Neural cell (in vitro differentiated cells): Measurements from ENCODE around the gene AFF3. TPM values are rescaled to one million over a fixed set of nuclear protein-coding genes. Genes with fewer than 3 reads are reported as not detected.

Experiments used
- H2AFZ ChIP-seq: fragments of 200-600, 300-800 bp; sonication (generic), shearing (Covaris generic); 2 replicates; pipeline ENCODE4 v1.6.0; 2014; ENCODE audit warnings: low read depth, mild to moderate bottlenecking, antibody characterized with exemption, low read length, moderate library complexity
- H3F3A ChIP-seq: fragments of 200-600 bp; shearing (Covaris generic); 2 replicates; pipeline ENCODE4 v1.6.1; 2016; ENCODE audit warnings: mild to moderate bottlenecking, moderate library complexity, mixed read lengths, antibody characterized with exemption, low read length; ENCODE audit not compliant: insufficient read depth, poor library complexity, severe bottlenecking
- H3K27ac ChIP-seq: fragments of 200-600, 300-800 bp; sonication (generic), shearing (Covaris generic); 2 replicates; pipeline ENCODE4 v1.5.1; 2014; ENCODE audit warnings: mild to moderate bottlenecking, low read length, moderate library complexity
- H3K27me3 ChIP-seq: fragments of 300-800, 200-600 bp; sonication (generic), shearing (Covaris generic); 2 replicates; pipeline ENCODE4 v1.6.0; 2014; ENCODE audit warnings: mild to moderate bottlenecking, low read depth, low read length, moderate library complexity; ENCODE audit not compliant: insufficient read depth
- H3K36me3 ChIP-seq: fragments of 300-800, 200-600 bp; sonication (generic), shearing (Covaris generic); 2 replicates; pipeline ENCODE4 v1.5.1; 2014; ENCODE audit warnings: mild to moderate bottlenecking, antibody characterized with exemption, low read length, moderate library complexity; ENCODE audit not compliant: insufficient read depth
- H3K4me2 ChIP-seq: fragments of 300-800, 200-600 bp; sonication (generic), shearing (Covaris generic); 2 replicates; pipeline ENCODE4 v1.6.0; 2014; ENCODE audit warnings: mild to moderate bottlenecking, low read length
- H3K4me3 ChIP-seq: fragments of 300-800, 200-600 bp; sonication (generic), shearing (Covaris generic); 2 replicates; pipeline ENCODE4 v1.5.1; 2014; ENCODE audit warnings: mild to moderate bottlenecking, low read length, moderate library complexity
- H3K79me2 ChIP-seq: fragments of 200-600 bp; shearing (Covaris generic); replicated peaks from 2 replicates; pipeline ENCODE4 v1.6.0; 2014; ENCODE audit warnings: mild to moderate bottlenecking, low read length, moderate library complexity; ENCODE audit not compliant: insufficient read depth
- H3K9ac ChIP-seq: fragments of 300-800, 200-600 bp; sonication (generic), shearing (Covaris generic); 2 replicates; pipeline ENCODE4 v1.6.1; 2016; ENCODE audit warnings: mild to moderate bottlenecking, low read length, mixed read lengths
- H3K9me2 ChIP-seq: fragments of 200-600 bp; shearing (Covaris generic); 2 replicates; pipeline ENCODE4 v1.6.1; 2016; ENCODE audit warnings: mild to moderate bottlenecking, low read length, mixed read lengths; ENCODE audit not compliant: insufficient read depth
- H3K9me3 ChIP-seq: fragments of 200-600, 300-800 bp; sonication (generic), shearing (Covaris generic); 2 replicates; pipeline ENCODE4 v1.6.1; 2016; ENCODE audit warnings: mild to moderate bottlenecking, mixed run types, low read length, moderate library complexity, mixed read lengths
- H4K20me1 ChIP-seq: fragments of 200-600 bp; shearing (Covaris generic); 2 replicates; pipeline ENCODE4 v1.6.1; 2016; ENCODE audit warnings: mild to moderate bottlenecking, mixed run types; ENCODE audit not compliant: insufficient read depth
- EP300 ChIP-seq: fragments of 450-650 bp; conservative IDR thresholded peaks from 2 replicates; pipeline ENCODE4 v1.6.1; 2014; ENCODE audit warnings: antibody characterized with exemption, mild to moderate bottlenecking, moderate library complexity; ENCODE audit not compliant: poor library complexity, severe bottlenecking
- EZH2 ChIP-seq: fragments of 200-600, 300-800 bp; shearing (Covaris generic), sonication (generic); IDR thresholded peaks from 2 replicates; pipeline ENCODE4 v1.6.1; 2014; ENCODE audit warnings: antibody characterized with exemption, low read length, borderline replicate concordance, mild to moderate bottlenecking; ENCODE audit not compliant: insufficient read depth, poor library complexity, severe bottlenecking
- MXI1 ChIP-seq: fragments of 450-650 bp; conservative IDR thresholded peaks from 2 replicates; pipeline ENCODE4 v1.6.1; 2014; ENCODE audit warnings: antibody characterized with exemption, mild to moderate bottlenecking; ENCODE audit not compliant: poor library complexity, severe bottlenecking
- POLR2AphosphoS5 ChIP-seq: IDR thresholded peaks from 2 replicates; pipeline ENCODE4 v1.6.1; 2012
- RAD21 ChIP-seq: fragments of 450-650 bp; conservative IDR thresholded peaks from 2 replicates; pipeline ENCODE4 v1.6.1; 2014; ENCODE audit warnings: antibody characterized with exemption, mild to moderate bottlenecking, moderate library complexity
- SMC3 ChIP-seq: fragments of 450-650 bp; conservative IDR thresholded peaks from 2 replicates; pipeline ENCODE4 v1.6.1; 2014; ENCODE audit warnings: antibody characterized with exemption, mild to moderate bottlenecking, moderate library complexity; ENCODE audit not compliant: poor library complexity
- TAF1 ChIP-seq: IDR thresholded peaks from 2 replicates; pipeline ENCODE4 v1.6.1; 2012; ENCODE audit warnings: low read depth
- polyA plus RNA-seq: library from polyadenylated mRNA; depleted of rRNA; stranded (reverse); fragments of >200 nt; gene quantifications from 2 replicates; pipeline ENCODE4 v1.2.3, GENCODE V29; 2014
- TF ChIP-seq, protein P1 (sequence below): IDR thresholded peaks from 2 replicates; pipeline ENCODE4 v1.6.1; 2012; ENCODE audit warnings: borderline replicate concordance
- TF ChIP-seq, protein P2 (sequence below): fragments of 450-650 bp; IDR thresholded peaks from 2 replicates; pipeline ENCODE4 v1.5.1; 2014; ENCODE audit warnings: antibody characterized with exemption, mild to moderate bottlenecking, moderate library complexity; ENCODE audit not compliant: poor library complexity, severe bottlenecking

AFF3 gene
- polyA plus RNA-seq, 1 donor from 2014 or later, result 5.1 TPM

DNA sequence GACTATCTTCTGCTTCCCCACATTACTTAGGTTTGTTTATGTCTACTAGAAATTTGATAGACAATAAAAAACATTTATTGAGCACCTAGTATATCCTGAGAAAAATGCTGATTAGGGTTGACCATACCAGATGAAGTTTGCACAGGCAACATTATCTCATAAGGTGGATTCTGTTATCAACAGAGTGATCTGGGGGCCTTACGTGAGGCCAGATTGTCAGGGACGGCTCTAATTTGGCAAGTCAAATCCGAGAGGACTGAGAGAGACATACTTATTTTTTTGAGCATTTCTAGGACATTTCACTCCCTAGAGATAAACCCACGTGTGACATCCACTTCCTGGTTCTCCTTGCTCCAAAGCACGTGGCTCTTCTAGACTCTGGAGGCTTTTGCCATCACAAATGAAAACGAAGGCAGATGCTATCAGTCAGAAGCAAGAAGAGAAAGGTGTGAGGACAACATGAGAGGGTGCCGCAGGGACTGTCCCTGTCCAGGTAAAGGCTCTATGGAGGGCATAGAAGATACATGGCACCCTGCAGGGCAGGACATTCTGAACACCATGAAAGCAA, 484.6 kb downstream of the AFF3 start:
- H3K9me3 ChIP-seq, result no peaks in the 10 kb centered on the region
- H3K36me3 ChIP-seq, result no peaks in the 10 kb centered on the region
- H3F3A ChIP-seq, result no peaks in the 10 kb centered on the region
- H3K4me2 ChIP-seq, result no peak overlapping the region
- H3K27me3 ChIP-seq, result no peaks in the 10 kb centered on the region
- no peak overlapping the region for H2AFZ ChIP-seq
- H4K20me1 ChIP-seq, result no peaks in the 10 kb centered on the region
- H3K27ac ChIP-seq, result no peak overlapping the region
- no peaks in the 10 kb centered on the region for H3K79me2 ChIP-seq
- TF ChIP-seq EP300, result no peak
- TF ChIP-seq POLR2AphosphoS5, result no peak
- TF ChIP-seq, protein P1, sequence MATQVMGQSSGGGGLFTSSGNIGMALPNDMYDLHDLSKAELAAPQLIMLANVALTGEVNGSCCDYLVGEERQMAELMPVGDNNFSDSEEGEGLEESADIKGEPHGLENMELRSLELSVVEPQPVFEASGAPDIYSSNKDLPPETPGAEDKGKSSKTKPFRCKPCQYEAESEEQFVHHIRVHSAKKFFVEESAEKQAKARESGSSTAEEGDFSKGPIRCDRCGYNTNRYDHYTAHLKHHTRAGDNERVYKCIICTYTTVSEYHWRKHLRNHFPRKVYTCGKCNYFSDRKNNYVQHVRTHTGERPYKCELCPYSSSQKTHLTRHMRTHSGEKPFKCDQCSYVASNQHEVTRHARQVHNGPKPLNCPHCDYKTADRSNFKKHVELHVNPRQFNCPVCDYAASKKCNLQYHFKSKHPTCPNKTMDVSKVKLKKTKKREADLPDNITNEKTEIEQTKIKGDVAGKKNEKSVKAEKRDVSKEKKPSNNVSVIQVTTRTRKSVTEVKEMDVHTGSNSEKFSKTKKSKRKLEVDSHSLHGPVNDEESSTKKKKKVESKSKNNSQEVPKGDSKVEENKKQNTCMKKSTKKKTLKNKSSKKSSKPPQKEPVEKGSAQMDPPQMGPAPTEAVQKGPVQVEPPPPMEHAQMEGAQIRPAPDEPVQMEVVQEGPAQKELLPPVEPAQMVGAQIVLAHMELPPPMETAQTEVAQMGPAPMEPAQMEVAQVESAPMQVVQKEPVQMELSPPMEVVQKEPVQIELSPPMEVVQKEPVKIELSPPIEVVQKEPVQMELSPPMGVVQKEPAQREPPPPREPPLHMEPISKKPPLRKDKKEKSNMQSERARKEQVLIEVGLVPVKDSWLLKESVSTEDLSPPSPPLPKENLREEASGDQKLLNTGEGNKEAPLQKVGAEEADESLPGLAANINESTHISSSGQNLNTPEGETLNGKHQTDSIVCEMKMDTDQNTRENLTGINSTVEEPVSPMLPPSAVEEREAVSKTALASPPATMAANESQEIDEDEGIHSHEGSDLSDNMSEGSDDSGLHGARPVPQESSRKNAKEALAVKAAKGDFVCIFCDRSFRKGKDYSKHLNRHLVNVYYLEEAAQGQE, result no peak
- no peak for TF ChIP-seq SMC3
- TF ChIP-seq TAF1, result no peak
- TF ChIP-seq EZH2, result no peak
- no peak for TF ChIP-seq MXI1
- TF ChIP-seq, protein P2, sequence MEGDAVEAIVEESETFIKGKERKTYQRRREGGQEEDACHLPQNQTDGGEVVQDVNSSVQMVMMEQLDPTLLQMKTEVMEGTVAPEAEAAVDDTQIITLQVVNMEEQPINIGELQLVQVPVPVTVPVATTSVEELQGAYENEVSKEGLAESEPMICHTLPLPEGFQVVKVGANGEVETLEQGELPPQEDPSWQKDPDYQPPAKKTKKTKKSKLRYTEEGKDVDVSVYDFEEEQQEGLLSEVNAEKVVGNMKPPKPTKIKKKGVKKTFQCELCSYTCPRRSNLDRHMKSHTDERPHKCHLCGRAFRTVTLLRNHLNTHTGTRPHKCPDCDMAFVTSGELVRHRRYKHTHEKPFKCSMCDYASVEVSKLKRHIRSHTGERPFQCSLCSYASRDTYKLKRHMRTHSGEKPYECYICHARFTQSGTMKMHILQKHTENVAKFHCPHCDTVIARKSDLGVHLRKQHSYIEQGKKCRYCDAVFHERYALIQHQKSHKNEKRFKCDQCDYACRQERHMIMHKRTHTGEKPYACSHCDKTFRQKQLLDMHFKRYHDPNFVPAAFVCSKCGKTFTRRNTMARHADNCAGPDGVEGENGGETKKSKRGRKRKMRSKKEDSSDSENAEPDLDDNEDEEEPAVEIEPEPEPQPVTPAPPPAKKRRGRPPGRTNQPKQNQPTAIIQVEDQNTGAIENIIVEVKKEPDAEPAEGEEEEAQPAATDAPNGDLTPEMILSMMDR, result no peak
- TF ChIP-seq RAD21, result no peak
- no peak overlapping the region for H3K9ac ChIP-seq
- H3K4me3 ChIP-seq, result no peak overlapping the region
- no peaks in the 10 kb centered on the region for H3K9me2 ChIP-seq

DNA sequence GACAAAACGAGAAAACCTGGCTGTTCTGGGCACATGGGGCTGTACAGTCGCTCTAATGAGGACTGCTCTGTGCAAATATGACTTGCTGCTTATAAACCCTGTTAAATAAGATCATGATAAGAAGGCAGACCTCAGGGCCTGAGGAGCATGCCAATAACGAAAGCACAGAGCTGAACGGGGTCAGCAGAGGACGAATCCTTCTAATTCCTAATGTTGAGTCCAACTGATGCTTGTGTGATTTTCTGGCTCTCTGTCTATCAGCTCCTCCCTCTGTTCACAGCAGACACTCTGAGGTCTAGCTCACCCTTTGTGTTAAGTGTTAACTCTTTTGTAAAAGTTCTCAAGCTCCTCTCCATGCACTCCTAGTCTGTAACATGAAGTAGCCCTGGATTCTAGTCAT, 485.4 kb downstream of the AFF3 start:
- no peaks in the 10 kb centered on the region for H3K36me3 ChIP-seq
- H3K4me3 ChIP-seq, result no peak overlapping the region
- H3K79me2 ChIP-seq, result no peaks in the 10 kb centered on the region
- no peak overlapping the region for H3K9ac ChIP-seq
- no peaks in the 10 kb centered on the region for H4K20me1 ChIP-seq
- H3F3A ChIP-seq, result no peaks in the 10 kb centered on the region
- TF ChIP-seq RAD21 (no peak), SMC3 (no peak), EZH2 (no peak), TAF1 (no peak), EP300 (no peak), MXI1 (no peak), POLR2AphosphoS5 (no peak)
- TF ChIP-seq, protein P2, result no peak
- TF ChIP-seq, protein P1, result no peak
- no peak overlapping the region for H2AFZ ChIP-seq
- no peak overlapping the region for H3K4me2 ChIP-seq
- H3K27ac ChIP-seq, result no peak overlapping the region
- no peaks in the 10 kb centered on the region for H3K9me3 ChIP-seq
- no peaks in the 10 kb centered on the region for H3K9me2 ChIP-seq
- no peaks in the 10 kb centered on the region for H3K27me3 ChIP-seq
